GM19395 (cell line): ENCODE data around the gene WDR41.
"Not testable (repeated sequence)": the region's sequence is repeated elsewhere in the genome, so short reads cannot be mapped to it uniquely, and the experiment has no call there.

Experiments
- ATAC-seq: cut with Tn5 transposase; IDR thresholded peaks from one replicate; pipeline ENCODE4 v1.9.1; 2021; ENCODE audit warnings: mild to moderate bottlenecking, moderate library complexity; ENCODE audit not compliant: unreplicated experiment

WDR41 gene

DNA sequence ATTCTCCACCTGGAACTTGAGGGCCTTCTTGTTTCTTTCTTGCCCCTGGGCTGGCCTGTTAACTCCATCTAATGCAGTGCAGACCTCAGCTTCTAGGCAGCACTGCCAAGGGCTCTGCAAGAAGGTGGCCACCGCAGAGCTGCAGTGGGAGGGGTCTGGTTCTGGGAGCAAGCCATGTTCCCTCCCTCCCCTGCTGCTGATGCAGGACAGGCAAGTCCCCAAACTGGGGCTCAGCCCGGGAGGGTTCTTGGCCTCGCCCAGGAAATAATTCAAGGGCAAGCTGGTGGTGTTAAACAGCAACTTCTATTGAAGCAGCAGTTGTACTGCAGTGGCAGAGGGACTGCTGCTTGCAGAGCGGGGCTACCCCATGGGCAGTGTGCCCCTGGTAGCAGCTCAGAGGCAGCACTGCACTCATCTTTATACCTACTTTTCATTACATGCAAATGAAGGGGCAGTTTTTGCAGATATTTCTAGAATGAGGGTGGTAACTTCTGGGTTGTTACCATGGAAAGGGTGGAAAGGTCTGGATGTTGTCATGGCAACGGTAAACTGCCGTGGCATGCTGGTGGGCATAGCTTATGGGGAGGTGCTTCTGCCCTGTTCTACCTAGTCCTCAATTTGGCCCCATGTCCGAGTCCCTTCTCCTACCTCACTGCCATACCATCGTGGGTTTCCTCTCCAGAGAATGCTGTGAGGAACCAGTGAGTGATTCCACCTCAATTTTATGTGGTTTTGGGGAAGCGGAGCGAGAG is 82.1 kb downstream of the WDR41 start:
- no peak for ATAC-seq

- no peak for ATAC-seq
These were observed 85.0 kb downstream of the WDR41 start for GRCh38 chr5:77407152-77407551.

- ATAC-seq, result no peak
These were observed 89.3 kb downstream of the WDR41 start for GRCh38 chr5:77402796-77403195.

DNA sequence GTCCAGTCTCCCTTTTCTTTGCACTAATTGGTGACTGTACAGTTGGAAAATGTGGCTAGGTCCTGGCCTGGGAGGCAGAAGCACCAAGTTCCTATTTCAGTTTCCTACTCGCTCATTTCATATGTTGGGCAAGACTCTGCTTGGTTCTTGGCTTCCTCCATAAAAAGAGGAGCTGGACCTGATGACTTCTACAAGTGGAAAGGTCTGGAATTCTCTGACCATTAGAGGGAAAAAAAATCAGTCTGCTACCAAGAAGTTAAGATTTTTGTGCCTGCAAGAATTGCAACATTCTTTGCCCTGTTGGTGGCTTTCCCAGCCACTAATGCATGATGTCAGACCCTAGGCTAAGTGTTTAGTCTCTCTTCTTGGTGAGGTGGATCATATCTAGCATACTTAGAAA is 91.5 kb downstream of the WDR41 start:
- no peak for ATAC-seq

DNA sequence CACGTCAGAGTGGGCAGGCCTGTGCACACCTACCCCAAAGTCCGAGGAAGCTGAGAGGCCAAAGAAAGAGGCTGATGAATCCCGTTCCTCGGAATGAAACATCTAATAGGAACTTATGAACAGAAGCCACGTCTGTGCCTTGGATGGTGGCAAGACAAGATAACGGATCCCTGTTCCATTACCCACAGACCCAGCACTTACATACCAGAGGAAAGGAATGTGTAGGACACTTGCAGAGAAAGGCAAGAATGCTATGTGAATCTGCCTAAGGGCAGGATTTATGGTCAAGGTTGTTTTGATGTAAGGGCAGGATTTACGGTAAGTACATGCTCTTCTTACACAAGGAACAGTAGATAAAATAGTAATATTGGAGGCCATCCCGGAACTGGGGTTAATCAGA is 93.2 kb downstream of the WDR41 start:
- ATAC-seq, result no peak

- no peak for ATAC-seq
These were observed 93.7 kb downstream of the WDR41 start for GRCh38 chr5:77398458-77398857.

GRCh38 chr5:77397686-77398292 is 94.3 kb downstream of the WDR41 start:
- ATAC-seq, result no peak

DNA sequence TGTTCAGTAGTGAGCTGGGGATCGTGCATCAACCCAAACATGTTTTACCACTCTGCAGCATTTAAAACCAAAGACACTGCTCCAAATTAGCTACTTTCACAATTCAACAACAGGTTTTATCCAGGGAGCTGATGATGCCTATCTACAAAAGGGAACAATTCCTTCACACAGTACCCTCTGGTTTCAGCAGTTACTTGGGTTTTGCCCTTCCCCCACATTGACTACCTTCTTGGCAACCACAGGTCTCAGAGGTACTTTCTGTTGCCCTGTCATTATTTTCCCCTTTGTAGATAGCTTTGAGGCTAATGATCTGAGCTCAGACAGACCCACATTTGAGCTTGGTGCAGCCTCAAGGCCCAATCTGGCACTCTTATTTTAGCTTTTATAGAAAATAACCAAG is 96.1 kb downstream of the WDR41 start:
- ATAC-seq, result peak; percentile 56

- no peak for ATAC-seq
These were observed 97.9 kb downstream of the WDR41 start for GRCh38 chr5:77394064-77394715.

- ATAC-seq, result no peak
These were observed 100.8 kb downstream of the WDR41 start for GRCh38 chr5:77391240-77391765.

DNA sequence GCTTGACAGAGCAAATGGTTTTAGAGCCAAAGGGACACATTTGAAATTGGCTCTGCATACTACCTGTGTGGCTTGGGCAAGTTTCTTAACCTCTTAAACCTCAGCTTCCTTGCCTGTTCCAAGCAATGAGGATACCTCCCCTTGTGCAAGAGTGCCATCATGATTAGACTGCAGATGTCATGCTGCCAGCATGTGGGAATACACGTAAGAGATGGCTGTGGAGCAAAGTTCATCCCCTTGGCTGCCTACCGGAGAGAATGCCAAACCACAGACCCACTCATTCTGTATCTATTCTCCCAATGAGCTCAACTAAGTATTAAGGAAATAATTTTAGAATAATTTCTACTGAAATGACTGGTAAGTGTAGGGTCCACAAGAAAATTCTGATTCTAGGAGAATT is 101.3 kb downstream of the WDR41 start:
- ATAC-seq, result no peak

- ATAC-seq, result no peak
These were observed 101.9 kb downstream of the WDR41 start for GRCh38 chr5:77390221-77390620.

GRCh38 chr5:77389746-77390145 is 102.4 kb downstream of the WDR41 start:
- ATAC-seq, result no peak

DNA sequence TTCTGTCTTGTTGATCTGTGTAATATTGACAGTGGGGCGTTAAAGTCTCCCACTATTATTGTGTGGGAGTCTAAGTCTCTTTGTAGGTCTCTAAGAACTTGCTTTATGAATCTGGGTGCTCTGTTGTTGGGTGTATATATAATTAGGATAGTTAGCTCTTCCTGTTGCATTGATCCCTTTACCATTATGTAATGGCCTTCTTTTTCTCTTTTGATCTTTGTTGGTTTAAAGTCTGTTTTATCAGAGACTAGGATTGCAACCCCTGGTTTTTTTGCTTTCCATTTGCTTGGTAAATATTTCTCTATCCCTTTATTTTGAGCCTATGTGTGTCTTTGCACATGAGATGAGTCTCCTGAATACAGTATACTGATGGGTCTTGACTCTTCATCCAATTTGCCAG is 105.8 kb downstream of the WDR41 start:
- not testable (repeated sequence) for ATAC-seq

- ATAC-seq, result not testable (repeated sequence)
These were observed 108.8 kb downstream of the WDR41 start for GRCh38 chr5:77383336-77383735.
